Transverse colon (tissue), 4 donors: ENCODE measurements around the gene SULF2. TPM values are rescaled to one million over a fixed set of nuclear protein-coding genes. Genes with fewer than 3 reads are reported as not detected.
A peak's percentile ranks its signal among the peaks of the same experiment; 100 is the strongest.

Source experiments
- DNase-seq: peaks from one replicate; pipeline ENCODE4 v3.0.0-alpha.2; 2019
- H3K27ac ChIP-seq, 4 donors: fragments of 200-600 bp; sonication (generic); 2 replicates each; pipeline ENCODE4 v1.5.1; 2016 to 2018; ENCODE audit warnings: inconsistent platforms in 4 of 4
- H3K27me3 ChIP-seq: fragments of 200-600 bp; sonication (generic); 2 replicates; pipeline ENCODE4 v1.5.1; 2017; ENCODE audit warnings: inconsistent platforms
- H3K36me3 ChIP-seq, 4 donors: fragments of 200-600 bp; sonication (generic); 2 replicates each; pipeline ENCODE4 v1.5.1; 2017 to 2019; ENCODE audit warnings: inconsistent platforms in 4 of 4
- H3K4me1 ChIP-seq, 4 donors: fragments of 200-600 bp; sonication (generic); 2 replicates each; pipeline ENCODE4 v1.5.1; 2017 to 2020; ENCODE audit warnings: inconsistent platforms in 4 of 4
- H3K4me3 ChIP-seq, 4 donors: fragments of 200-600 bp; sonication (generic); 1 replicate in 1 of 4; 2 replicates in 3 of 4; pipeline versions ENCODE4 v1.5.1 to v1.6.1; 2017 to 2019; ENCODE audit warnings: inconsistent platforms in 4 of 4
- H3K9me3 ChIP-seq, 2 donors: fragments of 200-600 bp; sonication (generic); 2 replicates each; pipeline ENCODE4 v1.5.1; 2017 to 2019; ENCODE audit warnings: inconsistent platforms in 2 of 2
- EP300 ChIP-seq: sonication (generic); formaldehyde crosslinking; IDR thresholded peaks from one replicate; pipeline ENCODE4 v1.6.1; 2017; ENCODE audit warnings: antibody characterized with exemption, low read depth
- POLR2A ChIP-seq: fragments of 450-650 bp; IDR thresholded peaks from one replicate; pipeline ENCODE4 v1.6.1; 2016; ENCODE audit warnings: antibody characterized with exemption, mild to moderate bottlenecking, moderate library complexity
- POLR2AphosphoS5 ChIP-seq, 3 donors: sonication (generic); formaldehyde crosslinking; IDR thresholded peaks; one replicate each; pipeline ENCODE4 v1.6.1; 2016; ENCODE audit warnings: antibody characterized with exemption in 3 of 3
- WGBS, 2 donors: methylation state at CpG; one replicate each; pipeline ENCODE4 v1.1.5; 2018; ENCODE audit warnings: low coverage in 1 of 2; 5-methylcytosine and 5-hydroxymethylcytosine counted together
- in situ Hi-C, 4 donors: fragments of 200-750 bp; cut with MboI; loops; one replicate each; pipeline versions ENCODE4 v1.15.0 to v1.15.1; 2017; ENCODE audit warnings: low sequenced_read_pairs in 3 of 4, low pct_ligation_motif_present in 1 of 4, low pct_unique_long_range_greater_than_20kb in 1 of 4
- intact Hi-C: fragments of 100-400 bp; cut with DNase I; formaldehyde crosslinking; loops from one replicate; pipeline ENCODE4 v1.15.1; 2023; ENCODE audit warnings: low total_unique reads
- total RNA-seq, 4 donors: library from RNA; depleted of rRNA; stranded (reverse); fragments of >200 nt; gene quantifications; one replicate each; pipeline ENCODE4 v1.1.0, GENCODE V29; 2016
- TF ChIP-seq, protein P1 (sequence below), 5 experiments: fragments of 200-600 bp in 3 of 5; fragments of 450-650 bp in 2 of 5; sonication (generic) in 3 of 5; IDR thresholded peaks; 1 replicate in 2 of 5; 2 replicates in 3 of 5; pipeline ENCODE4 v1.5.1; 2016 to 2017; ENCODE audit warnings: antibody characterized with exemption in 5 of 5, inconsistent platforms in 3 of 5, mild to moderate bottlenecking in 2 of 5, moderate library complexity in 1 of 5

The SULF2 gene
- total RNA-seq, 4 donors from 2014 or later: 103 to 257 (median 191) TPM

DNA sequence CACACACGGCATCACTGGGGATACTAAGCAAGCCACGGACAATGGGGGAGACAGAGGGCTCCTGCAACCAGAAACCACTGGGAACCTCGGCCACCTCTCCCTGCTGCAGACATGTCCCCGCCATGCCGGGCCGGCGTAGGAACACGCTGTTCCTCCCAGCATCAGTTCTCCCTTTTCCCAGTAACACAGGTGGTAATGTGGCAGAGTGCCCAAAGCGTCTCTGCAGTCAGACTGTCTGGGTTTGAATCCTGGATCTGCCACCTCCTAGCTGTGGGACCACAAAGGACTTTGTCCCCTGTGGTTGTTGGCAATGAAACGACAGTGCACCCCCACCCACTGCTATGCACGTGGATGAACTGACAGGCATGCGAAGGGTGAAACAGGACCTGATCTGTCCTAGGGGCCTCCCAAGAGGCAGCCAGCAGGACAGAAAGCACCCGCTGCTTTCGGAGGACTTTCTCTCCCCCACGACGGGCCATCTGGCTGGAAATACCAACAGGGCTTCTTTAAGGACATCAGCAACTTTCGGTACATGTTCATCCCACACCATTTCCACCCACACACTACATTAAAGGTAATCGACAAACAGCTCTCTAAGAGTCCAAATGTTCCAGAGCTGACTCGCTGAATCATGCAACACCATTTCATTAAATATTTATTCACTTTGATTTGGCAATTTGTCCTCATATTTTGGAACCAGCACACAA, 74.1 kb downstream of the SULF2 start:
- no peak overlapping the region for H3K27ac ChIP-seq
- no peaks in the 10 kb centered on the region for H3K9me3 ChIP-seq
- no peak overlapping the region for H3K4me3 ChIP-seq
- no peaks in the 10 kb centered on the region for H3K4me1 ChIP-seq
- TF ChIP-seq, protein P1, sequence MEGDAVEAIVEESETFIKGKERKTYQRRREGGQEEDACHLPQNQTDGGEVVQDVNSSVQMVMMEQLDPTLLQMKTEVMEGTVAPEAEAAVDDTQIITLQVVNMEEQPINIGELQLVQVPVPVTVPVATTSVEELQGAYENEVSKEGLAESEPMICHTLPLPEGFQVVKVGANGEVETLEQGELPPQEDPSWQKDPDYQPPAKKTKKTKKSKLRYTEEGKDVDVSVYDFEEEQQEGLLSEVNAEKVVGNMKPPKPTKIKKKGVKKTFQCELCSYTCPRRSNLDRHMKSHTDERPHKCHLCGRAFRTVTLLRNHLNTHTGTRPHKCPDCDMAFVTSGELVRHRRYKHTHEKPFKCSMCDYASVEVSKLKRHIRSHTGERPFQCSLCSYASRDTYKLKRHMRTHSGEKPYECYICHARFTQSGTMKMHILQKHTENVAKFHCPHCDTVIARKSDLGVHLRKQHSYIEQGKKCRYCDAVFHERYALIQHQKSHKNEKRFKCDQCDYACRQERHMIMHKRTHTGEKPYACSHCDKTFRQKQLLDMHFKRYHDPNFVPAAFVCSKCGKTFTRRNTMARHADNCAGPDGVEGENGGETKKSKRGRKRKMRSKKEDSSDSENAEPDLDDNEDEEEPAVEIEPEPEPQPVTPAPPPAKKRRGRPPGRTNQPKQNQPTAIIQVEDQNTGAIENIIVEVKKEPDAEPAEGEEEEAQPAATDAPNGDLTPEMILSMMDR (IDR thresholded peaks at IDR 0.05): no peak
- TF ChIP-seq POLR2A (no peak), EP300 (no peak)
- H3K36me3 ChIP-seq: no peaks in the 10 kb centered on the region
- in situ Hi-C loops: no loop called here
- H3K27me3 ChIP-seq: no peaks in the 10 kb centered on the region
- peak; percentile 45 for DNase-seq
- WGBS, 2 donors: 50 to 57% methylated on average over 6 to 18 of the region's 19 CpGs
- intact Hi-C loops: no loop called here

DNA sequence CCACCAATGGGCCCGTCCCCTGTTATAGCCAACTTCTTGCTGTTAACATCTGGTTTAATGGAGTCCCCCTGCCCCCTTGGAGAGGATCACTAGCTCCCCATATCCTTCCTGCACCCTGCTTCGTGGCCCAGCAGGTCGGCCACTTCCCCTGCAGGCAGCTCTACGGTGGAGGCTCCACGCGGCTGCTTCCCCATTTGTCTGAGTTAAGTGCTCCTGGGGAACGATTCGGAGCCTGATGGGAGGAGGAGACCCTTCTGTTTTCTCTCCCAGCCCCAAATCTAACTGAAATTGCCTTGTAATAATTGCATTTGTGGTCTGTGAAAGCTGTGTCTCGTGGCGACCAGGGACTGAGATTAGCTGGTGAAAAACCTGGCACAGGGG, 74.6 kb downstream of the SULF2 start:
- no peaks in the 10 kb centered on the region for H3K9me3 ChIP-seq
- intact Hi-C loops (no loop called here), in situ Hi-C loops (no loop called here)
- WGBS, 2 donors: 66% methylated on average over 10 of the region's 10 CpGs; no CpG with 5 or more reads in 1 of the 2 donors
- DNase-seq: no peak
- H3K36me3 ChIP-seq: no peaks in the 10 kb centered on the region
- no peak overlapping the region for H3K4me3 ChIP-seq
- no peaks in the 10 kb centered on the region for H3K4me1 ChIP-seq
- no peak for TF ChIP-seq EP300
- TF ChIP-seq, protein P1 (IDR thresholded peaks at IDR 0.05): no peak
- TF ChIP-seq POLR2AphosphoS5 (IDR thresholded peaks at IDR 0.05): no peak
- no peak for TF ChIP-seq POLR2A
- H3K27ac ChIP-seq: no peak overlapping the region
- no peaks in the 10 kb centered on the region for H3K27me3 ChIP-seq

DNA sequence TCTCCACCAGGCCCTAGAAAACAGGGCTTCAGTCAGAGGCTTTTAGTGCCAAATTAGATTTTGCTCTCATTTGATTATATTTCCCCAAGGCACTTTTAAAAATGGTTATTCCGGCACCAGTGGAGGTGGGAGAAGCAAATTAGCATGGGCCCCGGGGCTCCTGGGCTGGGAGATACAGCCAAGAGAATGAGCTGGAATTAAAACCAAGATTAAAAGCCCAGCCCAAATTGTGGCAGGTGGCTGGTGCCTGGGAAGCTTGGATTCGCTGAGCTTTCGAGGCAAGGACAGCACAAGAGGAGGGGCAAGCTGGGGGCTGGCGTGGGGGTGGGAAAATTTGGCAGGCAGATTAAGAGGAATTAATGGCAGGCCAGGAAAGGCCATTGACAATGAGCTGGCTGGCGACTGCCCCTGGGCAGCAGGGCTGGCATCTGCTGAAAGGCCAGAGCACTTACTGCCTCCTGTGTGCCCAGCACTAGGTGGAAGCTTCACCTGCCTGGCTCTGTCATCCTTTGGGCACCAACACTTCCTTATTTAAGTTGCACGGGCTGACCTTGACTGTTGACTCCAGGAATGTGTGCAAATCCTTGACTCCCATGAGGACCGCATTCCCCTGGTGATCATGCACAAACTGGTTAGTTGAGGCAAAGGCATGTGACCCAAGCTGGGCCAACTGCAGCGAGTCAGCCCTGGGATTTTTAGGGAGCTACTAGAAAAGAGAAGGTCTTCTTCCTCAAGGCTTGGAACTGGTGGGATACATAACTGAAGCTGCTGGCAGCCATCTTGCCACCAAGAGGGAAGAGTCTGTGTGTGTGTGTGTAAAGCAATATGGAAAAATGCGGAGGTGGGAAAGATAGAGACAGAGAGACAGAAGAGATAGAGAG, 76.1 kb downstream of the SULF2 start:
- Histone ChIP-seq H3K36me3 (no peaks in the 10 kb centered on the region), H3K27me3 (no peaks in the 10 kb centered on the region), H3K9me3 (no peaks in the 10 kb centered on the region), H3K4me3 (no peak overlapping the region), H3K4me1 (peaks cover 0 to 6% (median 0%) of the 10 kb centered on the region in 4 donors), H3K27ac (no peak overlapping the region)
- in situ Hi-C loops: no loop called here
- 87 to 93% methylated on average over 3 to 10 of the region's 10 CpGs for WGBS, 2 donors
- intact Hi-C loops: no loop called here
- TF ChIP-seq EP300 (no peak), POLR2A (no peak), POLR2AphosphoS5 (IDR thresholded peaks at IDR 0.05) (no peak)
- TF ChIP-seq, protein P1 (IDR thresholded peaks at IDR 0.05): no peak
- no peak for DNase-seq

DNA sequence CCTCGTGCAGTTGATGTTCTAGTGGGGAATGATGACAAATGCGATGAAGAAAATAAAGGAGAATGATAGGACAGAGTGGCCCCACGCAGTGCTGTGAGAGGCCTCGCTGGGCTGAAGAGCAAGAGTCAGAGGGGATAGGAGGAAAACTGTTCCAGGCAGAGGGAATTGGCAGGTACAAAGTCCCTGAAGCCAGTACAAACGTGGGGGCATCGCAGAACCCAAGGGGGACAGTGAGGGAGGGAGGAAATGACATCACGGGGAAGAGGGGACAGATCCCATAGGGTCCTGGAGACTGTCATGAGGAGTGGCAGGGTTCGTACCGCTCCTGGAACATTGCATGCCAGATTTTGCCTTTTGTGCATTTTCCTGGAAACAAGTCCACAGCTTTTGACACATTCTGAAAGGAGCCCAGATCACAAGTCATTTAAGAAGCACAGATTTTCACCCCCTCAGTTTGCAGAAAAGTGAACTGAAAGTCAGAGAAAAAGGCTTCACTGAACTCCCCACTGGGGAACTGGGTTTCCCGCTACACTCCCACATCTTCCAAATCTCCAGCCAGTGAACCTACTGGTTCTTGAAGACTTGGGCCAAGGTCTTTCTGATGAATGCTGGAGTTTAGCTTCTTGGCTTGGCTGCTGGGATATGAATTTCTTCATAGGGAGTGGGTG, 77.0 kb downstream of the SULF2 start:
- DNase-seq: no peak
- TF ChIP-seq POLR2A (no peak), POLR2AphosphoS5 (IDR thresholded peaks at IDR 0.05) (no peak), EP300 (no peak)
- TF ChIP-seq, protein P1 (IDR thresholded peaks at IDR 0.05): no peak
- Histone ChIP-seq H3K27me3 (no peaks in the 10 kb centered on the region), H3K4me3 (no peak overlapping the region), H3K4me1 (peaks cover 0 to 6% (median 0%) of the 10 kb centered on the region in 4 donors), H3K36me3 (no peaks in the 10 kb centered on the region), H3K9me3 (no peaks in the 10 kb centered on the region), H3K27ac (no peak overlapping the region)
- intact Hi-C loops (no loop called here), in situ Hi-C loops (no loop called here)
- 77 to 78% methylated on average over 5 to 10 of the region's 10 CpGs for WGBS, 2 donors
